Osteocyte (in vitro differentiated cells): ENCODE results near the gene LRBA. TPM values are rescaled to one million over a fixed set of nuclear protein-coding genes. Genes with fewer than 3 reads are reported as not detected.
A peak's percentile ranks its signal among the peaks of the same experiment; 100 is the strongest.

Experiments used
- DNase-seq: peaks from one replicate; pipeline ENCODE4 v3.0.0; 2021; ENCODE audit warnings: mixed read lengths; ENCODE audit not compliant: unreplicated experiment; ENCODE audit errors: extremely low spot score
- H3K27ac Mint-ChIP-seq: one replicate; pipeline ENCODE4 v1.8.0; 2021; ENCODE audit warnings: mild to moderate bottlenecking, mixed read lengths; ENCODE audit not compliant: unreplicated experiment
- H3K27me3 Mint-ChIP-seq: one replicate; pipeline ENCODE4 v1.8.0; 2021; ENCODE audit warnings: mixed read lengths; ENCODE audit not compliant: unreplicated experiment
- H3K36me3 Mint-ChIP-seq: one replicate; pipeline ENCODE4 v1.8.0; 2021; ENCODE audit warnings: mixed read lengths; ENCODE audit not compliant: unreplicated experiment
- H3K4me1 Mint-ChIP-seq: one replicate; pipeline ENCODE4 v1.8.0; 2021; ENCODE audit warnings: mixed read lengths; ENCODE audit not compliant: unreplicated experiment
- H3K4me3 Mint-ChIP-seq: one replicate; pipeline ENCODE4 v1.8.0; 2021; ENCODE audit warnings: mild to moderate bottlenecking, moderate library complexity, mixed read lengths; ENCODE audit not compliant: unreplicated experiment
- H3K9me3 Mint-ChIP-seq: one replicate; pipeline ENCODE4 v1.8.0; 2021; ENCODE audit warnings: mixed read lengths; ENCODE audit not compliant: unreplicated experiment
- total RNA-seq: library from RNA; stranded (reverse); gene quantifications from 2 replicates; pipeline ENCODE4 v1.2.1, GENCODE V29; 2021
- TF ChIP-seq, protein P1 (sequence below): fragments of 200-600 bp; sonication (generic); IDR thresholded peaks from 2 replicates; pipeline ENCODE4 v1.5.0; 2021; ENCODE audit warnings: antibody characterized with exemption, mild to moderate bottlenecking, moderate library complexity

LRBA gene
- total RNA-seq, 1 donor from 2014 or later = 40.8 TPM

DNA sequence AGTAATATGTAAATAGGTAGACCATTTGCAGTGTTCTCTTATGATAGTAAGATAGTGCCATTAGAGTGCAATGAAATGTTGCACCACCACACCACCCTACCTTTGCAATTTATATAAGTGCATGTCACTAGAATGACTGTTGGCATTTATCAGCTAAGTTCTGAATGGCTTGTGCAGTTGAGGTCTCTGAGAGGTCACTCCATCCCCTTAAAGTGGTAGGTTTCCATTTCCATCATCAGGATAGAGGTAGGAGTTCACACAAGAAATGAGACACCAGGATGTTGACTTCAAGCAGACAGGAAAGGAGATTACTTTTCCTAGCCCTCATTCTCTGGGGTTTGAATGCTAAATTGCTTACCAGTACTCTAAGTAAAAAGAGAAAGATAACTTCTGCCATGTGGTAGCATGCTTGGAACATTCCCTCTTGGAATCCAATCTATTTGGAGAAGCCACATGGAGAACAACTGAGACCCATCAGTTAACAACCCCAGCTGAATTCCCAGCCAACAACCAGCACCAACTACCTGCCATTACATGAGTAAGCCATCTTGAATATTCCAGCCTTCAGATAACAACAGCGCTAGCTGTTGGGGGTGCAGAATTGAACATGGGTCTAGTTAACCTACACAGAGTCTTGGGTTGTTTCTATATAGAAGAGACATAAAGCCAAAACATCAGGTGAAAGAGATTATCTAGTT lies 6.7 kb upstream of the LRBA start:
- DNase-seq = no peak
- no peaks in the 10 kb centered on the region for H3K9me3 Mint-ChIP-seq
- TF ChIP-seq, protein P1, sequence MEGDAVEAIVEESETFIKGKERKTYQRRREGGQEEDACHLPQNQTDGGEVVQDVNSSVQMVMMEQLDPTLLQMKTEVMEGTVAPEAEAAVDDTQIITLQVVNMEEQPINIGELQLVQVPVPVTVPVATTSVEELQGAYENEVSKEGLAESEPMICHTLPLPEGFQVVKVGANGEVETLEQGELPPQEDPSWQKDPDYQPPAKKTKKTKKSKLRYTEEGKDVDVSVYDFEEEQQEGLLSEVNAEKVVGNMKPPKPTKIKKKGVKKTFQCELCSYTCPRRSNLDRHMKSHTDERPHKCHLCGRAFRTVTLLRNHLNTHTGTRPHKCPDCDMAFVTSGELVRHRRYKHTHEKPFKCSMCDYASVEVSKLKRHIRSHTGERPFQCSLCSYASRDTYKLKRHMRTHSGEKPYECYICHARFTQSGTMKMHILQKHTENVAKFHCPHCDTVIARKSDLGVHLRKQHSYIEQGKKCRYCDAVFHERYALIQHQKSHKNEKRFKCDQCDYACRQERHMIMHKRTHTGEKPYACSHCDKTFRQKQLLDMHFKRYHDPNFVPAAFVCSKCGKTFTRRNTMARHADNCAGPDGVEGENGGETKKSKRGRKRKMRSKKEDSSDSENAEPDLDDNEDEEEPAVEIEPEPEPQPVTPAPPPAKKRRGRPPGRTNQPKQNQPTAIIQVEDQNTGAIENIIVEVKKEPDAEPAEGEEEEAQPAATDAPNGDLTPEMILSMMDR = no peak
- no peaks in the 10 kb centered on the region for H3K4me1 Mint-ChIP-seq
- H3K27ac Mint-ChIP-seq = no peak overlapping the region
- no peaks in the 10 kb centered on the region for H3K36me3 Mint-ChIP-seq
- no peaks in the 10 kb centered on the region for H3K27me3 Mint-ChIP-seq
- no peak overlapping the region for H3K4me3 Mint-ChIP-seq

DNA sequence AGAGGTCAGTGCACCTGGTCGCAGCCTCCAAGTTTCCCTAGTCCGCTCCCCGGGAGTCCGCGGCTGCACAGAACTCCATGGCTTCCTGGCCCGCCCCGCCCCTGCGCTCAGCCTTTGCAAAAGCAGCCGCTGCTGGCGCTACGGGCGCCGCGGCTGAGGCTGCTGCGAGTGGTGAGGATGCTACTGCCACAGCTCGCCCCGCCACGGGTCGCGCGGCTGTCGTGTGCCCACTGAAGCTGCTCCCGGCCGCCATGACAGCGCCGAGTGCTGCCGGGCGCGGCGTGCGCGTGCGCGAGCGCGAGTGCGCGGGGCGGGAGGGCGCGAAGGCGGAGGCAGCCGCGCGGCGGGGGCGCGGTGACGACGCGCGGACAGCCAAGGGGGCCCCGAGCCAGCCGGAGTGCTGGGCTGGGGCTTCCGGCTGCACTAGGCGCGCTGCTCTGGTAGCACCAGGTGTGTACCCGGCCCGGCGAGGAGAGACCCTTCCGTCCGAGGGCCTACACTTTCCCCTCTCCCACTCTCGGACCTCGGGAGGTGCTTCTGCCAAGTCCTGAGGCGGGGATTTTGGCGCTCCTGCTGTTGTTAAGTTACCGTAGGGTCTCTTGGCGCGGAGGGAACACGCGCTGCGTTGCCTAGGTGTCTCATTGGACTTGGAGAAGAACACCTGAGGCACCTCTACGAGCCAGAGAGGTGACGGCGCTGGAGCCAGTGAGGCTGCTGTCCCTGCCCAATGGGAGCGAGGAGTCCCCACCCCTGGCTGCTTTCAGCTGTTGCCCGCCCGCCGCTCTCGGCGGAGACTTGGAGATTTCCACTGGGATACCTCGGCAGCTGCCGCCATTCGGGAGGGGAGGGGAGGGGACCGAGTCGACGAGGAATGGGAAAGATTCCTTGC lies 619 bp upstream of the LRBA start:
- H3K27me3 Mint-ChIP-seq = no peaks in the 10 kb centered on the region
- DNase-seq = peak; percentile 91
- peaks cover 29% of the 10 kb centered on the region for H3K4me1 Mint-ChIP-seq
- no peaks in the 10 kb centered on the region for H3K9me3 Mint-ChIP-seq
- peak overlapping the region; percentile 100 for H3K4me3 Mint-ChIP-seq
- TF ChIP-seq, protein P1 = no peak
- no peaks in the 10 kb centered on the region for H3K36me3 Mint-ChIP-seq
- peak overlapping the region; percentile 96 for H3K27ac Mint-ChIP-seq

DNA sequence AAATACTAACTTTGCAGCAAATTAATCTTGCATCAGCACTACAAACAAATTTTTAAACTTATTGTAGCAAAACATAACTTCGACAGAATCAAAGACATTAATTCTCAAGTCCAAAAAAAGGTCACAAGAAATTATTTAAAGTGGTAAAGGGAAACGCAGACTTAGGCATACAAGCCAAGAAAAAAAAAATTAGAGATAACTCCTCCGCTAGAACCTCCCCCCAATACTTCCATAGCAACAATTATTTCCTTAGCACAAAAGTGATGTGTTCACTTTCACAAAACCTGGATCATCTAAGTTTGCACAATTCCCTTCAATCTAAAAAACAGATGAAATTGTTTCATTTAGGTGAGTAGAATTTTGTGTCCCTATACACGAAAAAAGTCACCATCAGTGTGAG lies 1.1 kb downstream of the LRBA start:
- Mint-ChIP-seq H3K36me3 (no peaks in the 10 kb centered on the region), H3K27me3 (no peaks in the 10 kb centered on the region), H3K27ac (peak overlapping the region; percentile 94), H3K9me3 (no peaks in the 10 kb centered on the region), H3K4me1 (peaks cover 29% of the 10 kb centered on the region), H3K4me3 (peak overlapping the region; percentile 100)
- no peak for DNase-seq
- TF ChIP-seq, protein P1 = no peak

DNA sequence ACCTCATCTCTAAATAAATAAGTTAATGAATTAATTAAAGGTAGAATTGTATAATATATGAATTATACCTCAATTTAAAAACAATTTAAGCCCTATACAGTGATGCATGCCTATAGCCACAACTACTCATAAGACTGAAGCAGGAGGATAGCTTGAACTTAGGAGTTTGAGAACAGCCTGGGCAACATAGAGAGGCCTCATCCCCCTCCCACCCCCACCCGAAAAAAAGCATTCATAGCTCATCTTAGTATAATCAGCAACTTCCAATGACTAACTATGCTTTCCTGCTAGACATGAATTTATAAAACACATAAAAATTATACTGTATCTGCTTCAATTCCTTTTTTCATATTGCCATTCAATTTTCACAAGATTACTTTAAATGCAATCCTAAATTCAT lies 1.6 kb downstream of the LRBA start:
- Mint-ChIP-seq H3K27ac (no peak overlapping the region), H3K36me3 (no peaks in the 10 kb centered on the region), H3K4me1 (peaks cover 29% of the 10 kb centered on the region), H3K27me3 (no peaks in the 10 kb centered on the region), H3K4me3 (peak overlapping the region; percentile 100), H3K9me3 (no peaks in the 10 kb centered on the region)
- no peak for DNase-seq
- TF ChIP-seq, protein P1 = no peak

DNA sequence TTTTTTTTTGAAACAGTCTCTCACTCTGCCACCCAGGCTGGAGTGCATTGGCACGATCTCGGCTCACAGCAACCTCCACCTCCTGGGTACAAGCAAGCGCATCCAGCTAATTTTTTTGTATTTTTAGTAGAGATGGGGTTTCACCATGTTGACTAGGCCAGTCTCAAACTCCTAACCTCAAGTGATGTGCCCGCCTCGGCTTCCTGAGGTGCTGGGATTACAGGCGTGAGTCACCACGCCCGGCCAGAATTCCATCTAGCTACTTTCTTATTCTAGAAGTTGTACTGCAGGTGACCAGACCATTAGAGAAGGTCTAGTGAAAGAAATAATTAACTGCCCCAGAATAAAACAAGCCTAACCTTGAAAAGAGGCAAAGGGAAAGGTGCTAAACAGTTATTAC lies 2.3 kb downstream of the LRBA start:
- Mint-ChIP-seq H3K36me3 (no peaks in the 10 kb centered on the region), H3K9me3 (no peaks in the 10 kb centered on the region), H3K4me3 (no peak overlapping the region), H3K4me1 (peaks cover 29% of the 10 kb centered on the region), H3K27me3 (no peaks in the 10 kb centered on the region), H3K27ac (no peak overlapping the region)
- no peak for DNase-seq
- TF ChIP-seq, protein P1 = no peak
